HG03342 (cell line): ENCODE data around the gene ZFP91.
"Not testable (repeated sequence)": the region's sequence is repeated elsewhere in the genome, so short reads cannot be mapped to it uniquely, and the experiment has no call there.

ENCODE experiments used
- ATAC-seq: cut with Tn5 transposase; IDR thresholded peaks from one replicate; pipeline ENCODE4 v1.9.1; 2021; ENCODE audit warnings: mild to moderate bottlenecking, moderate library complexity; ENCODE audit not compliant: unreplicated experiment

The ZFP91 gene, protein sequence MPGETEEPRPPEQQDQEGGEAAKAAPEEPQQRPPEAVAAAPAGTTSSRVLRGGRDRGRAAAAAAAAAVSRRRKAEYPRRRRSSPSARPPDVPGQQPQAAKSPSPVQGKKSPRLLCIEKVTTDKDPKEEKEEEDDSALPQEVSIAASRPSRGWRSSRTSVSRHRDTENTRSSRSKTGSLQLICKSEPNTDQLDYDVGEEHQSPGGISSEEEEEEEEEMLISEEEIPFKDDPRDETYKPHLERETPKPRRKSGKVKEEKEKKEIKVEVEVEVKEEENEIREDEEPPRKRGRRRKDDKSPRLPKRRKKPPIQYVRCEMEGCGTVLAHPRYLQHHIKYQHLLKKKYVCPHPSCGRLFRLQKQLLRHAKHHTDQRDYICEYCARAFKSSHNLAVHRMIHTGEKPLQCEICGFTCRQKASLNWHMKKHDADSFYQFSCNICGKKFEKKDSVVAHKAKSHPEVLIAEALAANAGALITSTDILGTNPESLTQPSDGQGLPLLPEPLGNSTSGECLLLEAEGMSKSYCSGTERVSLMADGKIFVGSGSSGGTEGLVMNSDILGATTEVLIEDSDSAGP

DNA sequence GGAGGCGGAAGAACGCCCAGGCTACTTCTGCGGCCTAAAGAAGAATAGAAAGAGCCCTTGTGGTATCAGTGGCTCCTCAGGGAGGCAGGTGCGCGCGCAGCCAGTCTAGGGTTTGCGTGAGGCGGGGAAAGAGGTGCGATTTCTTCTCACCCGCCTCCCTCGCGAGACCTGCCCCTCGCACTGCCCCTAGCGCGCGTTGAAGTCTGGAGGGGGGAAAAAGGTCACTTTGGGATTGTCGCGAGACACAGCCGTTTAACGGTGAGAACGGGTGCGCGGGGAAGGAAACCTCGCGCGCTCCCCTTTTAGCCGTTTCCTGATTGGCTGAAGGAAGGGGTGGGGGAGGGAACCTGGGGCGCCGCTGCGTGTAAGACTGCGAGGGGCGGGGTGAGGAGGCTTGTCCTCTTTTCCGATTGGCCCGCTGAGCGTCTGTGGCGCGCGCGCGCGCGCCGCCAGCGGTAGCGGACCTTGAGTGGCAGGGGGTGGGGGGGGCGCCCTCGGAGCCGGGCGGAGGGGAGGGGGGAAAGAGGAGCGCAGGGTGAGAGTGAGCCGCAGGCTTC is at the start of gene ZFP91:
ZFP91 (plus strand) TSS at position 429 of the 557 bp plus-strand sequence. CDS start 219 bp downstream, outside the sequence.
- ATAC-seq = peak; percentile 36

DNA sequence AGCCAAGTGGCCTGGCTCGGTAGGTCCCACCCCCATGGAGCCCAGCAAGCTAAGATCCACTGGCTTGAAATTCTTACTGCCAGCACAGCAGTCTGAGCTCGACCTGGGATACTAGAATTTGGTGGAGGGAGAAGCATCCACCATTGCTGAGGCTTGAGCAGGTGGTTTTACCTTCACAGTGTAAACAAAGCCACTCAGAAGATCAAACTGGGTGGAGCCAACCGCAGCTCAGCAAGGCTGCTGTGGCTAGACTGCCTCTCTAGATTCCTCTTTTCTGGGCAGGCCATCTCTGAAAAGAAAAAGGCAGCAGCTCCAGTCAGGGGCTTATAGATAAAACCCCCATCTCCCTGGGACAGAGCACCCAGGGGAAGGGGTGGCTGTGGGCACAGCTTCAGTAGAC is 48.6 kb upstream of the ZFP91 start:
- no peak for ATAC-seq

DNA sequence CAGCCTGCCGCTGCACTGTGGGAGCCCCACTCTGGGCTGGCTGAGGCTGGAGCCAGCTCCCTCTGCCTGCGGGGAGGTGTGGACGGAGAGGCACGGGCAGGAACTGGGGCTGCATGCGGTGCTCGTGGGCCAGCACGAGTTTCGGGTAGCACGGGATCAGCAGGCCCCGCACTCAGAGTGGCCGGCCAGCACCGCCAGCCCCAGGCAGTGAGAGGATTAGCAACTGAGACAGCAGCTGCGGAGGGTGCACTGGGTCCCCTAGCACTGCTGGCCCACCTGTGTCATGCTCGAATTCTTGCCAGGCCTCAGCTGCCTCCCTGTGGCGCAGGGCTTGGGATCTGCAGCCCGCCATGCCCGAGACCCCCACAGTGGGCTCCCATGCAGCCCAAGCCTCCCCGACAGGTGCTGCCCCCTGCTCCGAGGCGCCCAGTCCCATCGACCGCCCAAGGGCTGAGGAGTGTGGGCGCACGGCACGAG is 47.0 kb upstream of the ZFP91 start:
- no peak for ATAC-seq

DNA sequence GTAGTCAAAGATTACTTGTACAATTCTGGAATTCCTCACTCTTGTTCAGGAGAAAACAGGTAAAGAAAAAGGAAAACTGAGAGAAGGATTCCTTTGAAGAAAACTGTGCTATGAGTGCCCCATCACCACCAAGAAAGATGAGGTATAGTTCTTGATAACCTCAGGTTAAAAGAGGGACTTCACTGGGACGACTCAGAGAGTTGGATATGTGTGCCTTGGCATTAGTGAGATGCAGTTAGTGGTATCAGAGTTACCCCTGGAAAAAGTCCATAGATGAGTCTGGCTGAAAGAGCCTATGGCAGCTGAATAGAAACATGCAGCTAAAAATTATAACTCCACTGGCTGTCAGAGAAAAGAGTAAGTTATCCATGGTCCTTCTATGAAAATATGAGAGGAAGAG is 32.0 kb upstream of the ZFP91 start:
- no peak for ATAC-seq

DNA sequence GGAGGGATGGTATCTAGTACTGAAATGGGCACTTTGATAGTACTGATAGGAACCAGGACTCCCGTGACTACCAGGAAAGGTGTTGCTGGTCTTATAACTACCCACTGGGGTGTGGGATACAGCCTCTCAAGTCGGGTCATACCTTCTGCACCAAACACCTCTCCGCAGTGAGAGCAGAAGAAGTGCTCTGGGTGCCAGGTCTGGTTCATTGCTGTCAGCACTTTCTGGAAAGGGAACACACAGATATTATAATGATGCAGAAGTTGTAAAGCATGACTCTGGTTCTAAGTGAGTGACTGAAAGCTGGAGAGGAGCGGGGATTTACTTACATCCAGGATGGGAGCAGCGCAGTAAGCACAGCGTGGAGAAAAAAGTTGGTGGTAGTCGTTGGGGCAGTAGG is 29.2 kb upstream of the ZFP91 start:
- no peak for ATAC-seq

DNA sequence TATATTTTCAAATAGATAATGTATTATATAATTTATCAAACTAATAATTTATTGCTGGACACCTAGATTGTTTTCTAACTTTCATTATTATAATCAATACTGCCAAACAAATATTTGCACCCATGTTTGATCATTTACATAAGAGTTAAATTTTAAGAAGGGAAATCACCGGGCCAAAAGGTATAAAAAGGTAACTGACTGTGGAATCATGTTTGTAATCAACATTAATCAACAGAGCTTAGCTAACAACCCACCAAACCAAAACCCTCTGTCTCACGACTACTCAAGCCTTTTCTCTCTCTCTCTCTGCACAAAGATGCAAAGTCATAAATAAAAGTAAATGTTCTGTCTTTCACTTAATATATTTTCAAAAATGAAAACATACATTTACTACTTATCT is 18.0 kb upstream of the ZFP91 start:
- no peak for ATAC-seq

DNA sequence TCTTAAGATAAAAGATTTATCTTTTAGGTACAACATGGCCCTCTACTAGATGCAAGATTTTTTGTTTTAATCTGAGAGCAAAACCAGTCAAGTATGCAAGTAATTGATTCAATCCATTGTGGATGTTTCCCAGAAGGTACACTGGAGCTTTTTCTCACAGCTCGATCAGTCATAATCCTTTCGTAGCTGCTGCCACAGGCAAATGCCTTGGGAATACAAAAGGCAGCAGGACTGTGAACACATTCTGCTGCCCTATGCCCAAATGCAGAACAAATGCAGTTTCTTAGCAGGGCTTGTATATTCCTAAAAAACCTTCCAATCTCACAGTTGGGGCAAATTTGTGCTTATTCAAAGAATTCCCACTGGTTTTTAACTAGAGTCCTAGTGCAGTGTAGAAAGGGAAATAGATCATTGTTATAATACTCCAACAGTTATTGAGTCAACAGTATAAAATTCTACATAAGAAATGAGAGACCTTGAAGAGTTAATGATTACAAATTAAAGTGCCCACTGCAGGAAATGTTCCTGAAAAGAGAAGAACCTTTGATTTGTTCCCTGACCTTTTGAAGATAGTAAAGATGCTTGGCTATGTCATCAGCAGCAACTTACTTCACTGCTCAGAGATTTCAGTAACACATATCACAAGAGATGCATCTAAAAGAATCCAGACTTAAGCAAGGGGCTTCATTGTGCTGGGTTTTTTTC is 17.3 kb upstream of the ZFP91 start:
- ATAC-seq = no peak

DNA sequence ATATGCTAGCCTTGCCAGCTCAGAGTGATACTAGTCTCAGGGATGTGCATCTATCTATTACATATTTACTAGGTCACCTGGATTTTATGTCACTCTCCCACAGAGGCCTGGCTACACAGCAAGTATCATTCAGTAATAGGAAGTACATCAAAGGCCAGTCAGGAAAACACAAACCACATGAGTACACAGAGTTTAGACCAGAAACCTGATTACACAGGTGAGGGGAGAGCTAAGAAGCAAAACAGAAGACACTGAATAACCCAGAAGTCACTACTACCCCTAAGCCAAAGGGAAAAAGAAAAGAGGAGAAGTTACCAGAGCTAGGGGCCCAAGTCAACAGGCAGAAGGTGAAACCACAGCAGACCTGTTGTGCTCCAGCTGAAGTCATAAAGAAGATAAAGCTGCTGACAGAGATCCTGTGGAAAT is 16.5 kb upstream of the ZFP91 start:
- ATAC-seq = peak; percentile 87

DNA sequence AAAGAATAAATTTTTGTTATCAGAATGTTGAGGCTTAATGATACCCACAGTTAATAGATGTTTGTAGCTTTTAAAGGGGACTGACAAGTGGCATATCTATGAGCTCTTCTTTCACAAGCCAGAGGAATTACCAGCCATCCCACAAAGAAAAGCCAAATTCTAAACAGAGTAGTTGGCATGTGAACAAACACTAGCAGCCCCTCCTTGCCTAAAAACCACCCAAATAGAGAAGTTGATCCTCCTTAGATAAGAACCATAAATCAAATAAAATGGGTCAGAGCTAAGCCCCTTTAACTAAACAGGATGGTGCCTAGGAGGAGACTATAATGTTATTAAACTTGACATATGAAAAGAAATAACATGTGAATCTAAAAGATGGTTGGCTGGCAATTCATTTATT is 14.6 kb upstream of the ZFP91 start:
- ATAC-seq = no peak

DNA sequence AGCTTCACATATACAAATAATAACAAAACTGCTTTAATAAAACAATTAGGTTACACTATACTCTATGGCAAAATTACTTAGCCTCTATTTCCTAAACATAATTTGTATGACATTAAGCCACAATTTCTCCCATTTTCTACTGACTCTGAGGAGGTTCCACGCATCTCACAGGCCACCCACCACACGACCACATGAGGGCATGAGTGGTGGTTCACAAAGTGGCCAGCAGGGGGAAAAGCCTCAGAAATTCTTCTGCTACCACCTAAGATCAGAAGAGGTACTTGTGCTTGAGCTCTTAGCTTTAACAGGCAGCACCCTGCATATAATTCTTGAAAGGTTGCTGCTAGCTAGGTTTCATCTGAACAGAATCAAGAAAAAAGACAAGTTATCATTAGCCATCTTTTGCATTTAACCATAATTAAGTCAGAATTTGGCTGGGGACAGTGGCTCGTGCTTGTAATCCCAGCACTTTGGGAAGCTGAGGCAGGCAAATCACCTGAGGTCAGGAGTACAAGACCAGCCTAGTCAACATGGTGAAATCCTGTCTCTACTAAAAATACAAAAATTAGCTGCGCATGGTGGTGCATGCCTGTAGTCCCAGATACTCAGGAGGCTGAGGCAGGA is 10.9 kb upstream of the ZFP91 start:
- ATAC-seq = peak; percentile 96

DNA sequence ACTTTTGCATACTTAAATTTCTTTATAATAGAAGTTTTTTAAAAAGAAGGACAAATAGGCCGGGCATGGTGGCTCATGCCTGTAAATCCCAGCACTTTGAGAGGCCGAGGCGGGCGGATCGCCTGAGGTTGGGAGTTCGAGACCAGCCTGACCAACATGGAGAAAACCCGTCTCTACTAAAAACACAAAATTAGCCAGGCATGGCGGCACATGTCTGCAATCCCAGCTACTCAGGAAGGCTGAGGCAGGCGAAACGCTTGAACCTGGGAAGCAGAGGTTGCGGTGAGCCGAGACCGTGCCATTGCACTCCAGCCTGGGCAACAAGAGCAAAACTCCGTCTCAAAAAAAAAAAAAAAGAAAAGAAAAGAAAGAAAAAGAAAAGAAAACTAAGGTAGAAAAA is 6.0 kb upstream of the ZFP91 start:
- ATAC-seq = not testable (repeated sequence)

DNA sequence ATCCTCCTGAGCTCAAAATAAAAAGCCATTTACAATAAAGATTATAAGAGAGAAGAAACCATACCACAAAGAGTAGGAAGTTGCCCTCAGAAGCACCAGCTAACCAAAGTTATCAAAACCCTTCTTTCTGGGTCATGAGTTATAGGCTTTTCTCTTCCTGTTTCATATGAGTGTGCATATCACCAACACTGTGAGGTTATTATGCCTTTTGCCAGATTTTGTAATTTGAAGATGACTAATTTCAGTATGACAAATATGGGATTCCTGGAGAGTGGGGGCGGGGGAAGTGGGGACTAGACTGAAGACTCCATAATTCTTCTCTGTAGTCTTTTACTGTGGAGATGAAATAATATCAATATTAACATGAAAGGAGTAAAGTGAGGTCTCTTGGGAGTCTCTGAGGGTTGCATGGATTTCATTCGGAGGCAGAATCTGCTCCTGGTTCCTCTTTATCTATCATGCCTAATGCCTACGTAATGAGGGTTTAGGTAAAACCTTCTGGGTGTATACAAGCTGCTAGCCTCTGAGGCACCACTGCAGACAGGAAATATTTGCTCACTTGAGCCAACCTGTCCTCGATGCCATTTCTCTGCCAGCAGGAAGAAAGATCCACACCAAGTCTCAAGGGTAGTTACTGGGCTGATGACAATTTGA is 5.3 kb upstream of the ZFP91 start:
- peak; percentile 26 for ATAC-seq

DNA sequence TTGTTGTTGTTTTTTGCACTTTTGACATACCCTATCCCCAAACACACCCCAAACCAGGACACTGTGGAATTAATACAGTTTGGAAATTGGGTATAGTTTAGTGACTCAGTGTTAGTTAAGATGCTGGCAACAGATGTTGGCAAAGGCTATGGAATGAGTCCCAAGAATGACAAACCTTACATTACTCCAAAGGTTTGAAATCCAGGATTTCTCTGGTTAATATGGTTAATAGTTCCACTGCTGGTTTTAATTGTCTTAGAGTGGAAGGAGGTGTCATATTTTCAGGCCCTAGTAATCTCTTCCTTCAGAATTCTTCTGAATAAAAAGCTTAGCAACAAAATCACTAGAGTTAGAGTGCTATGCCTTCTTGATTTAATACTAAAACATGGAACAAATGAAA is 4.0 kb upstream of the ZFP91 start:
- ATAC-seq = no peak

DNA sequence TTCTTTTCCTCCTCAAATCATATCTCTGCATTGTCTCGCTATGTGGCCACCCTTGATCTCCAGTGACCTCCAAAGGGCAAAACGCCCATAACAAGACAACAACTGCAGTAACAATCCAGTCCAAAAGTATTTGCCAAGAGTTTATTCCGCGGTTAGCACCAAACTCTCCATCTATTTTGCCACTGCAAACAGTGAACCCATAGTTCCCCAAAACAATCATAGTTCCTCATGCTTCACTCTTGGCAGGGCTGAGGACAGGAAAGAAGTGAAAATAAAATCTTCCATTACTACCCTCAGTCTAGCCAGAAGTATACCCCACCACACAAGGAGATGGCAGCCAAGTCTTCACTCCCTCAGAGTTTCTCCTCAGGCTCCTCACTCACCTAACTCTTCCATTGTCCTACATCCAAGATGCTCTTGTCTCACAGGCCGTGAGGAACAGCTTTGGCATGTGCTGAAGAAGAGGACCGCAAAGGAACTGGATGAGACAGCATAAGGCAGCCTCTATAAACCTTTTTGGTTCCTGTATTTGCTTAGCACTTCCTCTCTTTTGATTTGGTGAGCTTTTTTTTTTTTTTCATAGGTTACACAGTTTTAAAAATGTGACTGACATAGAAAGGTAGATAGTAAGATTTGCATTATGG is 3.4 kb upstream of the ZFP91 start, which contains the start of gene LPXN:
LPXN (minus strand) TSS at position 480 of the 644 bp plus-strand sequence; CDS start at position 396, 84 bp downstream.
- no peak for ATAC-seq

DNA sequence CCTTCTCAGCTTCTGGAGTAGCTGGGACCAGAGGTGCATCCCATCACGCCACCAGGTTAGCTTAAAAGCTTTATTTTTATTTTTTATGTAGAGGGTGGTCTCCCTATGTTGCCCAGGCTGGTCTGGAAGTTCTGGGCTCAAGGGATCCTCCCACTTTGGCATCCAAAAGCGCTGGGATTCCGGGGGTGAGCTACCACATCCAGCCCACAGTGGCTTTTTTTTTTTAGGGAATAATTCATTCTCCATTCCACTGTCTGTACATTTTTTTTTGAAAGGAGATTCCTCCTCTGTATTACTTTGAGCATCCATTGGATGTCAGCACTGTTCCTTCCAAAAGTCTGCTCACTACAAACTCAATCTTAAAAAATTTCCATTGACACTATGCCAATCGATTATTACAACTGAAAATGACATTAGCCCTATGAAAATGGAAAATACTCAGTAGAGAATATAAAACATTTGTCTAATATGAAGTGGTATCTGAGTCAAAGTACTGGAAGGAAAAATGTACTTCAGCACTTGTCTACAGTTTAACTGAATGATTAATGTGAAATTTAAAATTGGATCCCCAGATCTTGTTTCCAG is 1.9 kb upstream of the ZFP91 start:
- ATAC-seq = no peak

DNA sequence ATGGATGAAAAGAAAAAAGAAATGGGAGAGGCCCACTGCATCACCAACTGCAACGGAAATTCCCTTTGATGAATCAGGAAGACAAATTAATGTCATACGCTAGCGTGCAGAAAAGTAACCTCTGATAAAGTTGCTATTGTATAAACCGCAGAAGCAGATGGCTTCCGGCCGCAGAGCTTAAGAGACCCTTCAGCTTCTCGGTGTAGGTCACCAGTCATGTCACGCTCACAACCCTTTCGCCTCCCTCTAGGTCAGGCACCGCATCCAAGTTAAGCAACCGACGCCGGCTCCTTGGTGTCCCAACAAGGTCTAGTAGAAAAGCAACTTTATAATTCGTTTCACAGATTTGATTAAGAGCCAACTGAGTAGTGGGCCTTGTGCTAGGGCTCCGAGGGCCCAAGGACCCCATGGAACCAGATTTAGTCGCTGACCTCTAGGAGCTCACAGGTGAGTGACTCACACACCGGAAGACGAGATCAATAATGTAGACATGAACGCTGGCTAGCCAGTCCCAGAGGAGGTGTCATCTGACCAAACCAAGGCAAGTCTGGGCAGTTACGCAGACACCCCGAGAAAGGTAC is 1.2 kb upstream of the ZFP91 start:
- ATAC-seq = peak; percentile 43

DNA sequence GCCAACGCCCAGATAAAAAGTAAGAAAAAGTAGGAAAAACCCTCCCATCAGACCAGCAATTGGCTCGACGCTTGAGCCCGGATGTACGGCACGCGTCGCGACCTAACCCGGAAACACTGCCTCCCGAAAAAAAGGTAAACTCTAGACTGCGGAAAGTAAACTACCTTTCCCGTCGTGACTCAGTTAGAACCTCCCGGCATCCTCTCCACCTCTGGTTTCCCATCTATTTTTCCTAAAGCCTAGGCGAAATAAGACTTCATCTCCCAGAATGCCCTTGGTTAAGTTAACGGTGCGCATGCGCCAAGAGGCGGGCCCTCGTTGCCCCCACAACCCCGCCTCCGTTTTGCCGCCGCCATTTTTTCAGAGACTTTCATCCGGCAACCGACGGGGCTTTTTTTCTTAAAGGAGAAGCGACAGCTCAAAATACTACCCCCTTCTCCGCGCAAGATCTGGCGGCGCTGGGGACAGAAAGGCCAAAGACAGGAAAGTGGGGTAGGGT is 678 bp upstream of the ZFP91 start:
- ATAC-seq = no peak

DNA sequence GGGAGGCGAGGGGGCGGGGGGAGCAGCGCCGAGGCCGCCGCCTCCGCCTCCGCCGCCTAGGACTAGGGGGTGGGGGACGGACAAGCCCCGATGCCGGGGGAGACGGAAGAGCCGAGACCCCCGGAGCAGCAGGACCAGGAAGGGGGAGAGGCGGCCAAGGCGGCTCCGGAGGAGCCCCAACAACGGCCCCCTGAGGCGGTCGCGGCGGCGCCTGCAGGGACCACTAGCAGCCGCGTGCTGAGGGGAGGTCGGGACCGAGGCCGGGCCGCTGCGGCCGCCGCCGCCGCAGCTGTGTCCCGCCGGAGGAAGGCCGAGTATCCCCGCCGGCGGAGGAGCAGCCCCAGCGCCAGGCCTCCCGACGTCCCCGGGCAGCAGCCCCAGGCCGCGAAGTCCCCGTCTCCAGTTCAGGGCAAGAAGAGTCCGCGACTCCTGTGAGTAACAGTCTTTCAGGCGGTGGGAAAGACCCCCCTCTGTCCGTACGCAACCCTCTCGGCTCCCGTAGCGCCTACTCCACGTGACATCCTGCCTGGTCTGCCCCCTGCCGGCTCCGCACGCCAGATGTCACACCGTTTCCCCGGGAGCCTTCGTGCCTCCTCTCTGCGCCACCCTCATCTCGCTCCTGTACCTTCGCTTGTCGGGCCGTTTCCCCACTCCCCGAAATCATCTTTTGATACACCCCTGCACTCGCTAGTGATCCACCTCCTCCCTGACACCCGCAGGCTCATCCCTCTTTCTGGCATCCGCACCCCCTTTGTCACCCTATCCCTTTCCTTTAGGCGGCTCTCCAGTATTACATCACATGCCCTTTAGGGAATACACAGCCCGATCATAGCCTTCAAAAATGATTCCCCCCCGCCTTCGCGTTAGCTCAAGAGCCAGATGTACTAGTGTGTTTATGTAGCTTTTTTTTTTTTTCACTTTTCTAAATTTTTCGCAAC is 598 bp downstream of the ZFP91 start:
- peak; percentile 40 for ATAC-seq
